Glomerular visceral epithelial cell (primary cell): Measurements from ENCODE around the gene R3HDML.
"Not testable (repeated sequence)": the region's sequence is repeated elsewhere in the genome, so short reads cannot be mapped to it uniquely, and the experiment has no call there.

Experiments used
- DNase-seq: peaks from one replicate; pipeline ENCODE4 v3.0.0-alpha.2; 2016; ENCODE audit errors: extremely low spot score

Gene R3HDML

GRCh38 chr20:44328428-44328827, 8.4 kb upstream of the R3HDML start:
- DNase-seq = no peak

- DNase-seq = no peak
Observed at GRCh38 chr20:44331201-44331600, 5.6 kb upstream of the R3HDML start.

DNA sequence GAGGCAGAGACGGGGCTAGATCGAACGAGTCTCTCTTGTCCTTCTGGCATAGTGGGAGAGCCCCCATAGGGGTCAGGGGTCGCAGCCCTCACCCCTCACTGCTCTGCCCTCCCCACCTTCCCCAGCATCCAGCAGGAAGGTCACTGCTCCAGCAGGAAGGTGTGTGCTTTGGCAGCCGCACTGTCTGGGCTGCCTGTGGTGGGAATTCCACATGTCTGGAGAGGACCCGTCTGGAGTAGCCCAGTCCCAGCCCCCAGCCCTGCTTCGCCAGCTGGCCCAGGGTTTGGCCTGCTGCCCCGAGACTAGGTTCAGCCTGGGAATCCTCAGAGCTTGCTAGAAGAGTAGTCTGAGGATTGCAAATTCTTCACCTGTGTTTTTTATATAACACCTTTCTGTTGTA, 2.5 kb upstream of the R3HDML start:
- DNase-seq = no peak

DNA sequence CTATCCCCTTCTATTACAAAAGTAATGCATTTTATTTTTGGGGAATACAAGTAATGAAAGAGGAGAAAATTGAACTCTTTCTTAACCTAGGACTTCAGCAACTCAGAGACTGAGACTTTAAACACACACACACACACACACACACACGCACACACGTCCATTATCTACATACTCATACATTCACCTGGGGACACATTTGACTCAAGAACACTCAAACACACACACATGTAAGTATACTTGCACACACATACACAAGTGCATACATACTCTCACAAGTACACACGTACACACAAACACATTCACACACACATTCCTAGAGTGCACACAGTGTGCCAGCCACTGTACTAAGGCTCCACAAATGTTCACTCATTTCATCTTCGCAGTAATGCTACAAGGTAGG, 2.1 kb upstream of the R3HDML start:
- DNase-seq = no peak

DNA sequence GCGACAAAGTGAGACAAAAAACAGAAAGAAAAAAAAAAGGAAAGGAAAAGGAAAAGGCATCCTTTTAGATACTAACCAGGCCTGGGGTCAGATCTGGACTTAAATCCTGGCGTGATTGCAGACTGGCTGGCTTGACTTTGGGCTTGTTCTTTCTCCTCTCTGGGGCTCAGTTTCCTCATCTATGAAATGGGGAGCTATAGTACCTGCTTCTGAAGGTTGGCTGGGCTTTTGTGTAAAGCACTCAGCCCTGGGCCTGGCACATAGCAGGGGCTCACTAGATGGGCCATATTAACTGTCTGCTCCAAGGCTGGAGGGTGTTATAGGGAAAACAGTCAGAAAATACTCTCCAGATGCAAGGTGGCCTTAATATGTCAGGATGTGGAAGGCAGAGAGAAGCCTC, 1.2 kb upstream of the R3HDML start:
- no peak for DNase-seq

DNA sequence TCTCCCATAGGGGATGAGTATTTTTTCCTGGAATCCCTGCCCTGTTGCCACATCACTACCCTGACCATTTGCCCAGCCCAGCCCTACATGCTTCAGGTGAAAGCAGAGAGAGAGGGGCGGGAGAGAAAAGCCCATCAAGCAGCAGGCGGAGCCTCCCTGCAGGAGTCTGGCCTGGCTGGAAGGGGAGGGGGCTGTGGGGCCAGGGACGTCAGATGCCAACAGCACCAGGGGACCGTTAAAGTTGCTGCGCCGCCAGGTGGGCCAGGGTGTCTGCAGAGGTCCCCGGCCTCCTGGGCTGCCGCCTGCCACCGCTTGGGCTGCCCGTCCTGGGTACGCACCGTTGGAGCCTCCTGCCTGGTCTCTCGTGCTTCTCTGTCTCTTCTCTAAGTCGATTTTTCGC, 757 bp upstream of the R3HDML start:
- no peak for DNase-seq

GRCh38 chr20:44342248-44342647, 5.4 kb downstream of the R3HDML start:
- no peak for DNase-seq

DNA sequence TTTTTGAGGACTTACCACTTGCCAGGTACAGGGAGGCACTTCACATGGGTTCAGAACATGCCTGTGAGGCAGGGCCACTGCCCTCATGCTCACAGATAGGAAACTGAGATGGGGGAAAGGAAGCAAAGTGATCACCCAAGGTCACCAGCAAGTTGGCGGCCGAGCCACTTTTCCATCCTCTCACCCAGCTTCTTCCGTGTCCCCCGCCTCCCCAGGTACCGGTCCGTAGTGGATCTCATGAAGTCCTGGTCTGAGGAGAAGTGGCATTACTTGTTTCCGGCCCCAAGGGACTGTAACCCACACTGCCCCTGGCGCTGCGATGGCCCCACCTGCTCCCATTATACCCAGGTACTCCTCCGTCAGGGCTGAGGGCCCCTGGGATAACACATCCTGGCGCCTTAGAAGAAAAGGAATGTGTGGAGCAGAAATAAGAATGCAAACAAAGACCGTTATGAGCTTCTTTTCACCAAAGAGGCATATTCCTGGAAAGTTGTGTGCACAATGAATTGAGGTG, 6.4 kb downstream of the R3HDML start:
- no peak for DNase-seq

- DNase-seq = no peak
Observed at GRCh38 chr20:44344723-44345122, 7.9 kb downstream of the R3HDML start.

- DNase-seq = no peak
Observed at GRCh38 chr20:44345147-44345546, 8.3 kb downstream of the R3HDML start.

DNA sequence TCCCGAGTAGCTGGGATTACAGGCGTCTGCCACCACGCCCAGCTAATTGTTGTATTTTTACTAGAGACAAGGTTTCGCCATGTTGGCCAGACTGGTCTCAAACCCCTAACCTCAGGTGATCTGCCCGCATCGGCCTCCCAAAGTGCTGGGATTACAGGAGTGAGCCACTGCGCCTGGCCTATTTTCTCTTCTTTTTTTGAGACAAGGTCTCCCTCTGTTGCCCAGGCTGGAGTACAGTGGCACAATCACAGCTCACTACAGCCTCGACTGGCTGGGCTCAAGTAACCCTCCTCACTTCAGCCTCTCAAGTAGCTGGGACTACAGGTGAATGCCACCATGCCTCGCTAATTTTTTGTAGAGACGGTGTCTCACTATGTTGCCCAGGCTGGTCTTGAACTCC, 9.1 kb downstream of the R3HDML start:
- not testable (repeated sequence) for DNase-seq

DNA sequence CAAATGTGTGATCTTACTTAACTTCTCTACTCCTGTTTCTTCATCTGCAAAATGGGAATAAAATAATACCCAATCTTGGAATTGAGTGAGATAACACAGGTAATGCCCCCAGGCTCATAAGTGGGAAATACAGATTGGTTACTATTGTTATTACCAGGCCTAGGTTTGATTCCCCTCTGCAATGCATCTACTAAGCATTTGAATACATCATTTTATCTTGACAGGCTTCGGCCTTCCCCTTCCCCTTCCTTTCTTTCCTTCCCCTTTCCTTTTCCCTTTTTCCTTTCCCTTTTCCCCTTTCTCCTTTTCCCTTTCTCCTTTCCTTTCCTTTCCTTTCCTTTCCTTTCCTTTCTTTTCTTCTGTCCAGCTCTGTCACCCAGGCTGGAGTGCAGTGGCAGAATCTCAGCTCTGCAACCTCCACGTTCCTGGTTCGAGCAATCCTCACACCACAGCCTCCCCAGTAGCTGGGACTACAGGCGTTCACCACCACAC, 11.4 kb downstream of the R3HDML start:
- no peak for DNase-seq

GRCh38 chr20:44349349-44349748, 12.5 kb downstream of the R3HDML start:
- no peak for DNase-seq

DNA sequence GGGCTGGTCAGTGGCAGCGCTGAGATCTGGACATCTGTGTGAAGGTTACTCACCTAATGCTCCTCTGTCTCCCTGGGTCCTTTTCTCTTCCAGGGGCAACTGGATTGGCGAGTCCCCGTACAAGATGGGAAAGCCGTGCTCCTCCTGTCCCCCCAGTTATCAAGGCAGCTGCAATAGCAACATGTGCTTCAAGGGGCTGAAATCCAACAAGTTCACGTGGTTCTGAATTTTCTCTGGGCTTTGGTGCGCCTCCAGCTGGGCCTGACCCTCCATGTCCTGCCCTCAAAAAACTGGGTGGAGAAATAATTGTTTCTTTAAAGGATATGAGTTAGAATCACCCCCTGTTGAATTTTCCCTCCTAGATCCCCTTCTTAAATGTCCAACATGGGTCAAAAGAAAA, 13.7 kb downstream of the R3HDML start:
- no peak for DNase-seq

- no peak for DNase-seq
Observed at GRCh38 chr20:44354979-44355497, 18.2 kb downstream of the R3HDML start.

- no peak for DNase-seq
Observed at GRCh38 chr20:44355498-44356352, 18.9 kb downstream of the R3HDML start, which contains the start of gene HNF4A. TSS of gene HNF4A (plus strand) at chr20:44355699. CDS start at chr20:44355805, 106 bp downstream.

GRCh38 chr20:44356353-44356723, 19.5 kb downstream of the R3HDML start:
- DNase-seq = no peak

DNA sequence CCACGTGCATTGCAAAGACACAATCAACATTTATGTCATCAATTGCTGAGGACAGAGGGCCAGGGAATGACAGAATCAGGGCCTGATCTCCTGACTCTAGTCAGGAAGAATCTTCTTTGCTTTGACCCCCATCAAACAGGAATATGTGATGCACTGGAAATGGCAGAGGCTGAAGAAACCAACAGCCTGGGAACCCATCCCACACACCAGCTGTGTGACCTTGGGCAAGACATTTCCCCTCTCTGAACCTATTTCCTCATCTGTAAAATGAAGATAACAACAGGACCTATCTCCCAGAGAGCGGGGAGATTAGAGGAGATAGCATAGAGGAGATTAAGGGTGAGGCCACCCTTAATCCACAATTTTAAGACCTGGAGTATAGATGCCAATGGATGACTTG, 20.2 kb downstream of the R3HDML start:
- DNase-seq = no peak

GRCh38 chr20:44357555-44358125, 20.8 kb downstream of the R3HDML start:
- DNase-seq = no peak

- peak; percentile 14 for DNase-seq
Observed at GRCh38 chr20:44358776-44359175, 21.9 kb downstream of the R3HDML start.

DNA sequence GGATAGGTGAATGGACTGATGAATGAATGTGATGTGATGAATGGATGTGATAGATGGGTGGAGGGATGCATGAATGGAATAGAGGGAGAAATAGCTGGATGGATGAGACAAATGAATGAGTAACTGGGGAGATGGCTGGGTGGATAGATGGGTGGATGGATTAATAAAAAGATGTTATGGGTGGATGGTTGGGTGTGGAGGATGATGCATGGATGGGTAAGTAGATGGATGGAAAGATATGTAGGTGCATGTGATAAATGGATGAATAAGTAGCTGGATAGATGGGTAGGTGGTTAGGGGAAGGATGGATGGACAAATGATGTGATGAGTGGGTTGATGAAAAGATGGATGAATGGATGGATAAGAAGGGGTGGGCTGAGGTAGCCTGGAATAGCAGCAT, 23.4 kb downstream of the R3HDML start:
- no peak for DNase-seq

DNA sequence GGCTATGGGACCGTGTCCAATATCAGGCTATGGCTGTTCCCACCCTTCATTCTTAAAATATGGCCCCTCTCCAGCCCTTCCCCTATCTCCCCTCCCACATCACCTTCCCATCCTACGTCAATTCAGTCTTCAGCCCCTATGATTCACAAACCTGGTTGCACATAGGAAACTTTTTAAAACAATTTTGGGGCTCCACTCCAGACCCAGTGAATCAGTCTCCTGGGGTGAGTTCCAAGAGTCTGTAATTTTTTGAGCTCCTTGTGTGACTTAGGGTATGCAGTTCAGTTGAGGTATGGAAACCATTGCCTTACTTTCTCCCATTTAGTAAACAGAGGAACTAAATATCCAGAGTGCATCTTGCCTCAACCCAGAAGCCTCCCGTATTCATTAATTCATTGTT, 24.2 kb downstream of the R3HDML start:
- DNase-seq = no peak

DNA sequence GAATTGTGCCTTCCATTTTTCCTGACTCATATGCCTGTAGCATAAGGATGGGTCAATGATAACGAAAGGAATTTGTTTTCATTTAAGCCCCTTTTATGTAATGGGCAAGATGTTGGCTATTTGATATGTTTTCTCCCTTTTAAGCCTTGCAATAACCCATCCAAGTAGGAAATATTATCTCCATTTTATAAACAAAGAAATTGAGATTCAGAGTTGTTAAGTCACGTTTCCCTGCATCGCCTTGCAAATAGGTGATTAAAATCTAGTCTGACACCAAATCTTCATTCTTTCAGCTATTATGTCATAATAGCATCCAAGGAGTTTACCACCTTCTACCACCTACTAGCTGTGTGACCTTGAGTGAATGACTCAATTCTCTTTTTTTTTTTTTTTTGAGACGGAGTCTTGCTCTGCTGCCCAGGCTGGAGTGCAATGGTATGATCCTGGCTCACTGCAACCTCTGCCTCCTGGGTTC, 25.7 kb downstream of the R3HDML start:
- no peak for DNase-seq
